HG03565 (cell line): Measurements from ENCODE around the gene AKT3.
A peak's percentile ranks its signal among the peaks of the same experiment; 100 is the strongest.

Experiments
- ATAC-seq: cut with Tn5 transposase; IDR thresholded peaks from one replicate; pipeline ENCODE4 v1.9.1; 2021; ENCODE audit warnings: mild to moderate bottlenecking, moderate library complexity; ENCODE audit not compliant: unreplicated experiment

AKT3 gene

GRCh38 chr1:243471754-243472745, 378.0 kb downstream of the AKT3 start:
- peak; percentile 78 for ATAC-seq

GRCh38 chr1:243471026-243471685, 378.9 kb downstream of the AKT3 start:
- no peak for ATAC-seq

DNA sequence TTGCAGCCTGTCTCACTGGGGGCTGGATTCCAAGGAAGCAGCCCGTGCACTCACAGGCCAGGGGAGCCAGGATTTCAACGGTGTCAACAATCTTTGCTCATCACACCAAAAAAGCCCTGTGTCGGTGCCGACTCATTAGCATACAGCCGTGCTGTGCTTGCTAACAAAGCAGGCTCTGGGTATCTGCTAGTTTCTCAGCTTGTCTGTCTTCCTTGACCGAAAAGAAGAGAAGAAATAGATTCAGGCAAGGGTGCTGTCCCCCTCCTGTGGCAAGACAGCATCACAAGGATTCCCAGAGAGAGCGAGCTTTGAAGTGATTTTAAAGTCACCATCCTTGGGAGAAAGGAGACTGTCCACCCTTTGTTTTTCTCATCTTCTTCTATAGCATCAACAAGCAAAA, 379.5 kb downstream of the AKT3 start:
- no peak for ATAC-seq

DNA sequence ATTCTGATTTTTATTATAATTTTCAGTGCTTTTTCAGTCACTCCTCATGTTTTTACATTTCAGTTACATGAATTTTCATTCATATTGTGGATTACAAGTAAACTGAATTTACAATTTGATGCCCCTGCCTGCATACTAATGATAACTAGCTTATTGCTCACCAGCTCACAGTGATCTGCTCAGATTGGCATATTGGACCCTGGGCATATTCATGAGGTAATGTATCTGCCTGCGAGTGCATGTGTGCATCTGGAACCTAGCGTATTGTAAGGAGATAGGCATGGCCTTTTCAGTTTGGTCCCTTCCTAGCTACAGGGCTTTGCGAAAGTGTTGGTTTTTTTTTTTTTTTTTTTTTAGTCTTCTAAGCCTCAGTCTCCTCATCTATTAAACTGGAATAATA, 380.5 kb downstream of the AKT3 start:
- ATAC-seq: no peak

- ATAC-seq: peak; percentile 67
Observed at GRCh38 chr1:243465738-243466137, 384.3 kb downstream of the AKT3 start.

DNA sequence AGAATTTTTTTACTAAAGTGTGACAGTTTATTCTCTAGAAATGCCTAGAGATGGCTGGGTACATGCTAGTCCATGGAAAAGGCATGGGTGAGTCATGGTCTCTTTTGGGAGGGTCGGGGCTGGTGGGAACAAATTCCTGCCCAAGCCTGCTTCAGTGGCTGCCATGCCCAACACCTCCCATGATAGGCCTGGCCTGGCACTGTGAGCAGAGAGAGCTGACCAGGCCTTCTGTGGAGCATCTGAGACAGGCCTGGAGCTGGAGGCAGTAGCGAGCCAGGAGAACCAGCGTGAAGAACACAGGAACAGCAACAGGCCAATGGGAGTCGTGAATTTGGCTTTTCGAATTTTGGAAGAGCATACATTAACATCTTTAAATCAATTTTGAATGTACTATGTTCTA, 385.0 kb downstream of the AKT3 start:
- no peak for ATAC-seq

DNA sequence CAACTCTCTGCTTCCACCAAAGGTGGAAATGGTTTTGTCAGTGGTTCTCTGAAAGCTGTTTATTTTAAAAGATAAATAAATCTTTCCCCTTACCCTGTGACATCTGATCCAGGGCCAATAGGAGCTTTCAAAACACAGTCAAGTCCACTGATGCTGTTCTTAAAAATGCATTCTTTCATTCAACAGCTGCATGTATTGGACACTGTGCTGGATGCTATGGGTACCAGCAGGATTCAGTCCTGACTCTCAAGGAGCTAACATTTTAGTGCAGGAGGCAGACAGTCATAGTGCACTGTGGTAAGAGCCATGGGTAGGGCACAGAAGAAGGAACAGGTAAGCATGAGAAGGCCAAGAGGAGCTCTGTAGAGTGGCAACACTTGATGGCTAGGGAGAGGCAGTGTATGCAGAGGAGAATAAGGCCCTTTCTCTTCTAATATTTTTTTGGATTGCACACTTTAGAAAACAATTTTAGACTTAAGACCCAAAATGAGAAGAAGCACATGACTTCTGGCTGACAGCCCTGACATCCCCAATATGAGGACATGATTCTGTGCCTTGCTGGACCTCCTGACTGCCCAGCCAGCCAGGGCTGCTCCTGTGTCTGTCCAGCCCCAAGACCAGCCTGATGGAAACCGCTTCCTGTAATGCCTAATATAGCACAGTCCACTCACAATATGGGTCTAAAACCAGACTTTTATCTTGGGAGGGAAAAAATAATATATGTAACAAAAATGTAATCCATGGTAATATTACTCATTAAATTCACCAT, 386.9 kb downstream of the AKT3 start:
- ATAC-seq: no peak

DNA sequence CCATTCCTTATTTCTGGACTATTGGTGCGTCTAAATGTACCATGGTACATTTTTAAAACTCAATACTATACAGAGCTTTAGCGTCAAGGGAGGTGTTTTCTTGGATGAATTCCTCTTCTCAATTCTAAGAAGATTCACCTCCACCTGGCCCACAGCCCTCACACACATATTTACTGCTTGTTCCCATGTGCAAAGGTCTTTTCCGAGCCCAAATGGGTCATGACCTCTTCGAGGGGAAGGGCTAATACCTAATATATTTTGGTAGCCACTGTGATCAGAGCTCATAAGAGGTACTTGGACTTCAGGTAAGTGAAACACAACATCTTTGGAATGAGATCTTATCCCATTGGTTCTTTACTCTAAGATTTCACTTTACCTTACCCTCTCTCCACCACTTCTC, 388.3 kb downstream of the AKT3 start:
- no peak for ATAC-seq

DNA sequence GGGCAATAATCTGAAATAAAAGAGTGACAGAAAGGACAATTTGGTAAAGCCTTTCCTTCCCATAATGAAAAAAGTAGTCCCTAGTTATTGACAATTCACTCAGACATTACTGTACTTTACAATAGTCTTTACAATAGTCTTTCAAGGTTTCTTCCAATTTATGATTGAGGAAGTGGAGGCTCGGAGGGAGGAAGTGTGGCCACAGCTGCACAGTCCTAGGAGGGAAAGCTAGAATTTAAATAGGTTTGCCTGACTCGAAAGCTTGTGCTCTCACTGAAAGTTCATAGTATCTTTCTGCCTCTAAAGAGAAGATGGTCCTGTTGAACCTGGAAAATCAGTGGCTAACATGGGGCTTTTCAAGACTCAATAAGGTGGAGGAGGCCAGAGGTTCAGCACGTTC, 391.0 kb downstream of the AKT3 start:
- ATAC-seq: no peak

DNA sequence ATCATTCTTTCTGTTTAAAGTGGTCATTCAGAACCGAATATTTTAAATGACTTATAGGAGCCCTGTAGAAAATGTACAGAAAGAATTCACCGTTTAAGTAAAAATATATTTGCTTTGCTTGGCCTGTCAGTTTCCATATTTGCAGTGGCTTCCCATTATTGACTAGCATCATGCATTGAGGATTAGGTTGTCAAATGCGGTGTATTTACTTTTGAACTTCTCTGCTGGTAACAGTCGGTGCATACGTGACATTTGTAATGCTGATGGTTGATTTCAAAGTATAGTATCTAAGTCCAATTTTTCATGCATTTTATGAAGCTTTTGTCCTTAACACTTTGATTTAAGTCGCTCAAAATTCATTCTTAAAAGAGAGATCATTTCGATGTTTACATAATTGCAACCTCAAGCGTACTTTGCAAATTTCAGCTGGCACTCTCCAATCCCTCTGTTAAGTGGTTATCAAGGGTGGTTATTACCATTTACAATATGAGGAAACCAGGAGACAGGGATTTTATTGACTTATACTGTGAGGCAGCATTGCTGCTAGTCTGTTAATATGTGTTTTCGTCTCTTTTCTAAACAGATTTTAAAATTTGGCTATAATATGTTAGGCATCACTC, 392.6 kb downstream of the AKT3 start:
- no peak for ATAC-seq

- ATAC-seq: no peak
Observed at GRCh38 chr1:243455760-243456651, 394.0 kb downstream of the AKT3 start.

- ATAC-seq: no peak
Observed at GRCh38 chr1:243454328-243454997, 395.6 kb downstream of the AKT3 start.

GRCh38 chr1:243452092-243452491, 398.0 kb downstream of the AKT3 start:
- ATAC-seq: no peak

GRCh38 chr1:243449373-243449772, 400.7 kb downstream of the AKT3 start:
- ATAC-seq: no peak

GRCh38 chr1:243447844-243448243, 402.2 kb downstream of the AKT3 start:
- no peak for ATAC-seq

DNA sequence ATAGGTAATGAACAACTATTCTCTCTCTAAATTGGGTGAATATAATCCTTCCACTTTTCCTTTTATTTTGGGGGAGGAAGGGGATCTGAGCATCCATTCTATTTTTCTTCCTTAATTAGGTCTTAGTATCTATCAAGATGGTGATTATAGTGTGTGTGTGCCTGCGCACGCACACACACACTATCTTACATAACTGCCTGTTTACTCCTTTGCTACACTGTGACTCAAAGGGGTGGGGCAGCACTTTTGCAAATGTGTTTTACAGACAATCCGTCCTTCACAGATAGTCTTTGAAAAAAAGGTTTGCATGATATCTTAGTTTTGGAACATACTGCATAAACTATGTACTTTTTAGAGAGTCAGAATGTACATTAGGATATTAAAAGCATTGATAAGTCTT, 402.7 kb downstream of the AKT3 start:
- ATAC-seq: no peak

GRCh38 chr1:243443557-243443956, 406.5 kb downstream of the AKT3 start:
- no peak for ATAC-seq

DNA sequence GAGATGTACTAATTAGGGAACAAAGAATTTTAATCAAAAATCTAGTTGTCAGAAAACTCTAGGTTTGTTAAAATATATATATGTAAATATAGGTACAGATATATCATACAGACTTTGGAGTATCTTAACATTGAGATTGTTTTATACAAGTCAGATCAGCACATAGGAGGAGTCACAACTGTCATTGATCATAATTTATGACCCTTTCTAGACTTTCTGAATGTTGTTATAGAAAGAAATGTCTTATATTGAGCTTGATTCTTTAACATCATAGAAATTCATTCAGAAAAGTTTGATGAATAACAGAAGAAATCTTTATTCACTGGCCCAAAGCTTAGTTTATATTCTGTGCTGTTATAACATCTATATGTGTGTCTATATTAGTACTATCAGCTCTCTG, 408.4 kb downstream of the AKT3 start:
- no peak for ATAC-seq

- ATAC-seq: no peak
Observed at GRCh38 chr1:243440406-243440805, 409.6 kb downstream of the AKT3 start.
